ENCODE data around the gene CXCR3. TPM values are rescaled to one million over a fixed set of nuclear protein-coding genes. Genes with fewer than 3 reads are reported as not detected.

Gene CXCR3
- total and polyA plus RNA-seq, 10 of the 15 experiments (the other 5 are each of a cell fraction or from before 2014, with no cell fraction given) = 1.4 to 48.2 (median 15.7) TPM

DNA sequence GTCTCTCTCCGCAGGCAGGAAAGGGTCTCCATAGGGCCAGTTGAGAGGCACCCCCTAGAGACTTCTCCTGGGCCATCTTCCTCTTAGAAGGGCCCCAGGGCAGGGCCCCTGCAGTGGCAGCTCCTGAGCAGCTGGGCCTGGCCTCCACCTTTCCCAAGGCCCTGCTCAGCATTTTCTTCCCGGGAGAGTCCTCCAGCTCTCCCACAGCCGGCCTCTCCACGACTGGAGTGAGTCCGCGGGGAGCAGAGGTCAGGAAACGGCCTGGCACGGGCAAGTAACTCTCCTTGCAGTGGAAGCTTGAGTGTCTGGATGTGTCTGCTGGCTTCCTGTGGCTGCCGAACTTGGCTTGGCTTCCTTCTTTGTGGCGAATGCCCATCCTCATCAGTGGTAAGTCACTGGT, 47.4 kb upstream of the CXCR3 start (continued):
- TF ChIP-seq, protein P1, sequence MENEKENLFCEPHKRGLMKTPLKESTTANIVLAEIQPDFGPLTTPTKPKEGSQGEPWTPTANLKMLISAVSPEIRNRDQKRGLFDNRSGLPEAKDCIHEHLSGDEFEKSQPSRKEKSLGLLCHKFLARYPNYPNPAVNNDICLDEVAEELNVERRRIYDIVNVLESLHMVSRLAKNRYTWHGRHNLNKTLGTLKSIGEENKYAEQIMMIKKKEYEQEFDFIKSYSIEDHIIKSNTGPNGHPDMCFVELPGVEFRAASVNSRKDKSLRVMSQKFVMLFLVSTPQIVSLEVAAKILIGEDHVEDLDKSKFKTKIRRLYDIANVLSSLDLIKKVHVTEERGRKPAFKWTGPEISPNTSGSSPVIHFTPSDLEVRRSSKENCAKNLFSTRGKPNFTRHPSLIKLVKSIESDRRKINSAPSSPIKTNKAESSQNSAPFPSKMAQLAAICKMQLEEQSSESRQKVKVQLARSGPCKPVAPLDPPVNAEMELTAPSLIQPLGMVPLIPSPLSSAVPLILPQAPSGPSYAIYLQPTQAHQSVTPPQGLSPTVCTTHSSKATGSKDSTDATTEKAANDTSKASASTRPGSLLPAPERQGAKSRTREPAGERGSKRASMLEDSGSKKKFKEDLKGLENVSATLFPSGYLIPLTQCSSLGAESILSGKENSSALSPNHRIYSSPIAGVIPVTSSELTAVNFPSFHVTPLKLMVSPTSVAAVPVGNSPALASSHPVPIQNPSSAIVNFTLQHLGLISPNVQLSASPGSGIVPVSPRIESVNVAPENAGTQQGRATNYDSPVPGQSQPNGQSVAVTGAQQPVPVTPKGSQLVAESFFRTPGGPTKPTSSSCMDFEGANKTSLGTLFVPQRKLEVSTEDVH (IDR thresholded peaks at IDR 0.05; ENCODE audit: low read depth, partially characterized antibody) = no peak
- no peak for TF ChIP-seq MTA3 (IDR thresholded peaks at IDR 0.05; ENCODE audit: borderline replicate concordance, low read length)
- no peak for TF ChIP-seq ZNF207 (IDR thresholded peaks at IDR 0.05; ENCODE audit: borderline replicate concordance)

DNA sequence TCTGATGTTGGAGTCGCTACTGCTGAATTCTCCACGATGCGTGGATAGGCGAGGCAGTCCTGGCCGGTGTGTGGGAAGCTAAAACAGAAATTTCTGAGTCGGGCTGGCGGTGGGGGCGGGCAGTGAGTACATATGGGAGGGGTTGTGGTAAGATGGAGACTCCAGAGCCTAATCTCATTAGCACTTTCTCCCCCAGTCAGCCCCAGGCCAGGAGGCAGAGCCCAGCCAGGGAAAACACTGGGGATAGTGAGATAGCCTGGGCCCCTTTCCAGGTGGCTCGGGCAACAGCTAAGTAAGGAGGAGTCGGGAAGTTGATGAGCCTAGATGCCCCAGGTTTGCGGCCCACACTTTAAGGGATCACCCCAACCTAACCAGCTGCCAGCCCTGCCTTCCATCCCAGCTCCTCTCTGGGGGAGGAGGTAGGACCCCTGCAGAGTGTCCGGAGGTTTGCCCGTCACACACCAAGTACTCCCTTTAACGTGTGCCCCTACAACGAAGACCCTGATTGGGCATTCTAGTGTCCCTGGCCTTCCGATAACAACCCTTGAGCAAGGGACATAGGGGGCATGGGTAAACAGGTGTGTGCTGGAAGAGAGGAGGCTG, 46.7 kb upstream of the CXCR3 start:
- TF ChIP-seq NRF1 (conservative IDR thresholded peaks at IDR 0.05; ENCODE audit: low read depth, low read length) = no peak
- TF ChIP-seq, protein P2, sequence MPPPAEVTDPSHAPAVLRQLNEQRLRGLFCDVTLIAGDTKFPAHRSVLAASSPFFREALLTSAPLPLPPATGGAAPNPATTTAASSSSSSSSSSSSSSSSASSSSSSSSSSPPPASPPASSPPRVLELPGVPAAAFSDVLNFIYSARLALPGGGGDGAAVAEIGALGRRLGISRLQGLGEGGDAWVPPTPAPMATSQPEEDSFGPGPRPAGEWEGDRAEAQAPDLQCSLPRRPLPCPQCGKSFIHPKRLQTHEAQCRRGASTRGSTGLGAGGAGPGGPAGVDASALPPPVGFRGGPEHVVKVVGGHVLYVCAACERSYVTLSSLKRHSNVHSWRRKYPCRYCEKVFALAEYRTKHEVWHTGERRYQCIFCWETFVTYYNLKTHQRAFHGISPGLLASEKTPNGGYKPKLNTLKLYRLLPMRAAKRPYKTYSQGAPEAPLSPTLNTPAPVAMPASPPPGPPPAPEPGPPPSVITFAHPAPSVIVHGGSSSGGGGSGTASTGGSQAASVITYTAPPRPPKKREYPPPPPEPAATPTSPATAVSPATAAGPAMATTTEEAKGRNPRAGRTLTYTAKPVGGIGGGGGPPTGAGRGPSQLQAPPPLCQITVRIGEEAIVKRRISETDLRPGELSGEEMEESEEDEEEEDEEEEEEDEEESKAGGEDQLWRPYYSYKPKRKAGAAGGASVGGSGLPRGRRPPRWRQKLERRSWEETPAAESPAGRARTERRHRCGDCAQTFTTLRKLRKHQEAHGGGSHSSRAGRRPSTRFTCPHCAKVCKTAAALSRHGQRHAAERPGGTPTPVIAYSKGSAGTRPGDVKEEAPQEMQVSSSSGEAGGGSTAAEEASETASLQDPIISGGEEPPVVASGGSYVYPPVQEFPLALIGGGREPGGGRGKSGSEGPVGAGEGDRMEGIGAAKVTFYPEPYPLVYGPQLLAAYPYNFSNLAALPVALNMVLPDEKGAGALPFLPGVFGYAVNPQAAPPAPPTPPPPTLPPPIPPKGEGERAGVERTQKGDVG (CRISPR knock-in tag; IDR thresholded peaks at IDR 0.05) = no peak
- Histone ChIP-seq H4K20me1 (ENCODE audit: control insufficient read depth, insufficient read depth) (no peaks in the 10 kb centered on the region), H3K79me2 (ENCODE audit: control insufficient read depth, insufficient read depth, low read length) (no peaks in the 10 kb centered on the region), H3K36me3 (ENCODE audit: control insufficient read depth in 2 of 2, insufficient read depth in 2 of 2, low read length in 1 of 2) (no peaks in the 10 kb centered on the region), H3K9me3 (replicated peaks; ENCODE audit: control insufficient read depth, insufficient read depth, low read length) (no peaks in the 10 kb centered on the region; the same call in 2 of the 3 replicates), H3K4me1 (ENCODE audit: control insufficient read depth, insufficient read depth, low read length) (peaks cover 5% of the 10 kb centered on the region), H3K4me2 (ENCODE audit: control insufficient read depth, insufficient read depth) (no peak overlapping the region), H3K4me3 (no peak overlapping the region), H3K27me3 (replicated peaks in 1 of 2; ENCODE audit: control insufficient read depth in 2 of 2, insufficient read depth in 2 of 2, low read length in 1 of 2) (no peaks in the 10 kb centered on the region; a peak in 1 of 4 replicates), H3K27ac (ENCODE audit: control insufficient read depth, insufficient read depth) (no peak overlapping the region), H3K9ac (ENCODE audit: control insufficient read depth, insufficient read depth, low read length) (no peak overlapping the region), H2AFZ (ENCODE audit: control insufficient read depth, low read depth, low read length) (no peak overlapping the region)
- intact Hi-C loops (cut with micrococcal nuclease; ENCODE audit: unreplicated experiment) = no loop called here
- SMC1A ChIA-PET (ENCODE audit: uncharacterized antibody, unreplicated experiment) = interaction anchor here (0.5 kb wide), 1 partner anchor 162 kb away, joined by 3 read pairs; no protein-coding TSS in a partner anchor
- no peak for DNase-seq (ENCODE audit: low read depth, low spot score)
- no TSS peak for BruUV-seq (replicated peaks)
- no peak for ATAC-seq
- 84% methylated on average over 16 of the region's 16 CpGs for WGBS (ENCODE audit: insufficient coverage, insufficient replicate concordance, low lambda C conversion rate, missing lambda C conversion rate)
- FAIRE-seq = no peak
- CTCF ChIA-PET = no interaction called here
- in situ Hi-C loops (cut with MboI) = loop anchor here (25.0 kb wide), 2 partner anchors 197 to 878 kb away; no protein-coding TSS in a partner anchor
- RAD21 ChIA-PET (ENCODE audit: unreplicated experiment) = no interaction called here
- POLR2A ChIA-PET = no interaction called here
